Parathyroid adenoma (tissue), 2 donors: ENCODE results near the gene NOL9.

Source experiments
- H2AFZ ChIP-seq: fragments of 300-600 bp; sonication (generic); one replicate; pipeline ENCODE4 v1.7.0; 2017; ENCODE audit warnings: antibody characterized with exemption, mild to moderate bottlenecking
- H3K27ac ChIP-seq: fragments of 300-600 bp; sonication (generic); one replicate; pipeline ENCODE4 v1.7.0; 2017
- H3K27me3 ChIP-seq: fragments of 300-600 bp; sonication (generic); one replicate; pipeline ENCODE4 v1.7.0; 2017; ENCODE audit warnings: low read length; ENCODE audit not compliant: control insufficient read depth, insufficient read depth
- H3K36me3 ChIP-seq: fragments of 300-600 bp; sonication (generic); one replicate; pipeline ENCODE4 v1.7.0; 2017; ENCODE audit warnings: low read length; ENCODE audit not compliant: control insufficient read depth, insufficient read depth
- H3K4me1 ChIP-seq: fragments of 300-600 bp; sonication (generic); one replicate; pipeline ENCODE4 v1.7.0; 2017; ENCODE audit warnings: control low read depth
- H3K4me2 ChIP-seq: fragments of 300-600 bp; sonication (generic); one replicate; pipeline ENCODE4 v1.7.0; 2017; ENCODE audit warnings: low read length
- H3K4me3 ChIP-seq: fragments of 300-600 bp; sonication (generic); one replicate; pipeline ENCODE4 v1.7.0; 2017; ENCODE audit warnings: low read depth, low read length
- H3K79me2 ChIP-seq: fragments of 300-600 bp; sonication (generic); one replicate; pipeline ENCODE4 v1.7.0; 2017; ENCODE audit warnings: control low read depth
- H3K9ac ChIP-seq: fragments of 300-600 bp; sonication (generic); one replicate; pipeline ENCODE4 v1.7.0; 2017; ENCODE audit warnings: mild to moderate bottlenecking
- H3K9me3 ChIP-seq: fragments of 300-600 bp; sonication (generic); one replicate; pipeline ENCODE4 v1.7.0; 2017; ENCODE audit warnings: low read length; ENCODE audit not compliant: control insufficient read depth
- TF ChIP-seq, protein P1 (sequence below): fragments of 300-600 bp; sonication (generic); IDR thresholded peaks from one replicate; pipeline ENCODE4 v1.7.0; 2017; ENCODE audit warnings: antibody characterized with exemption, mild to moderate bottlenecking
- donor health status: primary hyperparathyroidism.

The NOL9 gene

DNA sequence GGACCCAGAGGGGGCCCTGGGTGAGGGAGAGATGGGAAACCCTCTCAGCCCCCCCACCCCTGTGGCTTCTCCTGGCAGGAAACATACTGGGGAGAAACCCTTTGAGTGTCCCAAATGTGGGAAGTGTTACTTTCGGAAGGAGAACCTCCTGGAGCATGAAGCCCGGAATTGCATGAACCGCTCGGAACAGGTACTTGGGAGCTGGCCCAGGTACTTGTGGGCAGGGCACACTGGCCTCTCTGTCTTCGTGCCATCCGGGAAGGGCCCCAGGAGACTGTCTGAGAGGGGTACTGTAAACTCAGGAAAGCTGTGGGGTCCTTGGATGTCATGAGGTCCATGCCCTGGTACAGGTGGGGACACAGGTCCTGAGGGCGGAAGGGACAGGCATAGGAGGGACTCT, 31.5 kb upstream of the NOL9 start:
- H3K9ac ChIP-seq, result no peak overlapping the region
- no peaks in the 10 kb centered on the region for H3K9me3 ChIP-seq
- no peaks in the 10 kb centered on the region for H3K27me3 ChIP-seq
- H2AFZ ChIP-seq, result no peak overlapping the region
- no peaks in the 10 kb centered on the region for H3K36me3 ChIP-seq
- H3K4me2 ChIP-seq, result no peak overlapping the region
- H3K4me3 ChIP-seq, result no peak overlapping the region
- no peaks in the 10 kb centered on the region for H3K79me2 ChIP-seq
- H3K27ac ChIP-seq, result no peak overlapping the region
- TF ChIP-seq, protein P1, sequence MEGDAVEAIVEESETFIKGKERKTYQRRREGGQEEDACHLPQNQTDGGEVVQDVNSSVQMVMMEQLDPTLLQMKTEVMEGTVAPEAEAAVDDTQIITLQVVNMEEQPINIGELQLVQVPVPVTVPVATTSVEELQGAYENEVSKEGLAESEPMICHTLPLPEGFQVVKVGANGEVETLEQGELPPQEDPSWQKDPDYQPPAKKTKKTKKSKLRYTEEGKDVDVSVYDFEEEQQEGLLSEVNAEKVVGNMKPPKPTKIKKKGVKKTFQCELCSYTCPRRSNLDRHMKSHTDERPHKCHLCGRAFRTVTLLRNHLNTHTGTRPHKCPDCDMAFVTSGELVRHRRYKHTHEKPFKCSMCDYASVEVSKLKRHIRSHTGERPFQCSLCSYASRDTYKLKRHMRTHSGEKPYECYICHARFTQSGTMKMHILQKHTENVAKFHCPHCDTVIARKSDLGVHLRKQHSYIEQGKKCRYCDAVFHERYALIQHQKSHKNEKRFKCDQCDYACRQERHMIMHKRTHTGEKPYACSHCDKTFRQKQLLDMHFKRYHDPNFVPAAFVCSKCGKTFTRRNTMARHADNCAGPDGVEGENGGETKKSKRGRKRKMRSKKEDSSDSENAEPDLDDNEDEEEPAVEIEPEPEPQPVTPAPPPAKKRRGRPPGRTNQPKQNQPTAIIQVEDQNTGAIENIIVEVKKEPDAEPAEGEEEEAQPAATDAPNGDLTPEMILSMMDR, result no peak
- peaks cover 2% of the 10 kb centered on the region for H3K4me1 ChIP-seq

DNA sequence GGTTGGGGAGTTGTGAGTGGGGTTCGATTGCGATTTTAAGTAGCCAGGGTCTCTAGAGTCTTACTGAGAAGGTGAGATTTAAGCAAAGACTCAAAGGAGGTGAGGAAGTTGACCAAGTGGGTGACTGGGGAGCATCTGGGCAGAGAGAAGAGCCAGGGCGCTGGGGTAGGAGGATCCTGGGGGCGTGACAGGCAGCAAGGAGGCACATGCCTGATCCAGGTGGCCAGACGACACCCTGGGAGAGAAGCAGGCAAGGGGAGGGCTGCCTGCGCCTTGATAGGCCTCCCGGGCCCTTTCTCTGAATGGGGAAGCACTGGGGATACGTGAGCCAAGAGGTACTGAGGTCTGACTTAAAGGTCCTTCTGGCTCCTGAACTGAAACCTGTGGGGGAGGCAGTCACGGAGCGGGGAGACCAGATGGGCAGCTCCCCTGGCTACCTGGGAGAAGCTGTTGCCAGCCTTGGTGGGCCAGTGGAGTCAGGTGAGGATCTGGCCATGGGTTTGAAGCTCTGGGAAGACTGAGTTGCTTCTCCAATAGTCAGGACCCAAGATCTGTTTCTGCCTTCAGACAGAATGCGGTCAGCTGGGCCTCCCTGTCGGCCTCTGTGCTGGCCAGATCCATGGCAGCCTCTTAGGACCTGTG, 30.9 kb upstream of the NOL9 start:
- Histone ChIP-seq H3K9me3 (no peaks in the 10 kb centered on the region), H3K27me3 (no peaks in the 10 kb centered on the region), H3K9ac (no peak overlapping the region), H3K79me2 (no peaks in the 10 kb centered on the region), H3K4me1 (peaks cover 2% of the 10 kb centered on the region), H2AFZ (no peak overlapping the region), H3K36me3 (no peaks in the 10 kb centered on the region), H3K4me2 (no peak overlapping the region), H3K4me3 (no peak overlapping the region), H3K27ac (no peak overlapping the region)
- TF ChIP-seq, protein P1, result no peak

DNA sequence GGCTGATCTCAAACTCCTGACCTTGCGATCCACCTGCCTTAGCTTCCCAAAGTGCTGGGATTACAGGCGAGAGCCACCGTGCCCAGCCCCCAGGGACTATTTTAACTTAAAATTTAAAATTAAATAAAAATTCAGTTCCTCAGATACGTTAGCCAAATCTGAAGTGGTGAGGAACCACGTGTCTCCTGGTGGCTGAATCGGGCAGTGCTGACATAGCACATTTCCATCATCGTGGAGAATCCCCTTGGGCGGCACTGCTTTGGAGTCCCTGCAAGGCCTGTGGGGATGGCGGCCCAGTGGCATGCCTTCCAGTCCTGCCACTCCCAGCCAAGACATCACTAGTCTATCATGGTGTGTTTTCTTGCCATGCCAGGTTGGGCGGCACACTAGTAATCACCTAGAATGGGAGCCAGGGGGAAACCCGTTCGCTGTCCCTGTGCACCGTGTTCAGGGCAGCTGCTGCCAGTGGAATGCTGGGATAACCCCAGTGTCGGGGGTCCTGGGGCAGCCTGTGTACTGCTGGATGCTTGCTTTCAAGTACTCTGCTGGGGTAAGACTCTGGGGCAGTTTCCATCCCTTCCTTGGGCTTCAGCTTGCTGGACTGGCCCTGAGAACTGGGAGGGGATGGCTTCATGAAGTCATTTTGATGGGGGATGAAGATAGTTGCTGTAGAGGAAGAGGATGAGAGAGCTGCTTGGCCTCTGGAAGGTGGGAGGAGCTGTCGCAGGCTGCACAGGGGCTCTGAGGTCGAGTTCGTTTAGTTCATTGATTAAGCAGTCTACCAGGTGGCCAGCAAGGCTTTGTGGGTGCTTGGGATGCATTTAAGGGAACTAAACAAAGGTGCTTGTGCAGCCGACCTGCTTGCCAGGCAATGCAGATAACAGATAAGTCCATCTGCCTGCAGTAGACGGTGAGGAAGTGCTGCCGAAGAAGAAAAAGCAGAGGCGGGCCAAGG, 30.1 kb upstream of the NOL9 start:
- TF ChIP-seq, protein P1, result no peak
- peaks cover under 1% of the 10 kb centered on the region for H3K79me2 ChIP-seq
- H3K9ac ChIP-seq, result no peak overlapping the region
- H3K9me3 ChIP-seq, result no peaks in the 10 kb centered on the region
- H3K27ac ChIP-seq, result no peak overlapping the region
- no peak overlapping the region for H3K4me2 ChIP-seq
- no peaks in the 10 kb centered on the region for H3K36me3 ChIP-seq
- no peak overlapping the region for H2AFZ ChIP-seq
- no peaks in the 10 kb centered on the region for H3K27me3 ChIP-seq
- H3K4me1 ChIP-seq, result peaks cover 3% of the 10 kb centered on the region
- H3K4me3 ChIP-seq, result no peak overlapping the region

DNA sequence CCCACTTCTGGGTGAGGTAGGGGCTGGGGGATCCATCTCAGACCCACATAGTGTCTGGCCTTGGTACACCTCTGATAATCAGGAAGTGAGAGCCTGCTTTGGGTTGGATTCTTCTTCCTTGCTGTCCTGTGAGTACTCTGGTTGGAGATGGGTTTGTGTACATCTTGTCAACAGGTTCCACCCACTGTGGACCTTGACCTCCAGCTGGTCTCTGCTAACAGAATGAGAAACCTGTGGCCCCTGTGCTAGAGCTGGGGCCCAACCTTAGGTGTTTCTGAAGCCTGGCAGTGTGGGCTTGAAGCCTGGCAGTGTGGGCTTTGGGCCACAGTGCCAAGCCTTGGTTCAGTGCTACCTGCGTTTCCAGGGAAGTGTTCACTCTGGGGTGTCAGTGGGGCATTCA, 28.1 kb upstream of the NOL9 start:
- Histone ChIP-seq H3K27ac (no peak overlapping the region), H2AFZ (no peak overlapping the region), H3K4me3 (no peak overlapping the region), H3K36me3 (no peaks in the 10 kb centered on the region), H3K9ac (no peak overlapping the region), H3K27me3 (no peaks in the 10 kb centered on the region), H3K79me2 (peaks cover 4% of the 10 kb centered on the region), H3K4me2 (no peak overlapping the region), H3K9me3 (no peaks in the 10 kb centered on the region), H3K4me1 (peaks cover 8% of the 10 kb centered on the region)
- TF ChIP-seq, protein P1, result no peak
